HG02588 (cell line): ENCODE measurements around the gene HOXA3.

Experiments
- ATAC-seq: cut with Tn5 transposase; IDR thresholded peaks from one replicate; pipeline ENCODE4 v1.9.1; 2021; ENCODE audit warnings: mild to moderate bottlenecking, moderate library complexity; ENCODE audit not compliant: unreplicated experiment

Gene HOXA3

GRCh38 chr7:27131390-27131819 lies 21.0 kb downstream of the HOXA3 start:
- ATAC-seq = no peak

- no peak for ATAC-seq
Measured at GRCh38 chr7:27130540-27131389, 21.6 kb downstream of the HOXA3 start, which contains the start of gene HOXA4. Gene HOXA4 (minus strand): TSS chr7:27130757. CDS start chr7:27130733, 24 bp downstream.

- no peak for ATAC-seq
Measured at GRCh38 chr7:27129729-27130539, 22.4 kb downstream of the HOXA3 start.

GRCh38 chr7:27128776-27129728 lies 23.3 kb downstream of the HOXA3 start:
- ATAC-seq = no peak

GRCh38 chr7:27128034-27128433 lies 24.3 kb downstream of the HOXA3 start:
- no peak for ATAC-seq

GRCh38 chr7:27126596-27127327 lies 25.6 kb downstream of the HOXA3 start:
- no peak for ATAC-seq

- no peak for ATAC-seq
Measured at GRCh38 chr7:27125986-27126394, 26.4 kb downstream of the HOXA3 start.

GRCh38 chr7:27124902-27125689 lies 27.3 kb downstream of the HOXA3 start:
- ATAC-seq = no peak

- ATAC-seq = no peak
Measured at GRCh38 chr7:27124096-27124901, 28.1 kb downstream of the HOXA3 start.

- ATAC-seq = no peak
Measured at GRCh38 chr7:27123477-27124053, 28.8 kb downstream of the HOXA3 start.

- no peak for ATAC-seq
Measured at GRCh38 chr7:27123007-27123476, 29.3 kb downstream of the HOXA3 start.

- ATAC-seq = no peak
Measured at GRCh38 chr7:27122077-27122910, 30.1 kb downstream of the HOXA3 start.

- no peak for ATAC-seq
Measured at GRCh38 chr7:27121684-27122076, 30.7 kb downstream of the HOXA3 start.

- no peak for ATAC-seq
Measured at GRCh38 chr7:27119412-27119911, 32.9 kb downstream of the HOXA3 start.

GRCh38 chr7:27118580-27118979 lies 33.8 kb downstream of the HOXA3 start:
- no peak for ATAC-seq

- ATAC-seq = no peak
Measured at GRCh38 chr7:27117887-27118491, 34.4 kb downstream of the HOXA3 start.
